Astrocyte (in vitro differentiated cells and primary cell): ENCODE data around the gene AP3S2.

Source experiments
- CTCF ChIP-seq: IDR thresholded peaks from 2 replicates; pipeline ENCODE4 v1.5.1; 2011; ENCODE audit warnings: low read depth, mild to moderate bottlenecking, inconsistent platforms, low read length, moderate library complexity; ENCODE audit not compliant: insufficient read depth
- EZH2 ChIP-seq: IDR thresholded peaks from 2 replicates; pipeline ENCODE4 v1.6.1; 2012; ENCODE audit warnings: mild to moderate bottlenecking, low read length, inconsistent platforms; ENCODE audit not compliant: insufficient read depth

- TF ChIP-seq CTCF = no peak
- TF ChIP-seq EZH2 = no peak
These were observed 17.3 kb downstream of the AP3S2 start for GRCh38 chr15:89876396-89877082.
